GM12875 (cell line): Measurements from ENCODE around the gene PARP12.

Experiments
- H3K4me3 ChIP-seq: one replicate; pipeline ENCODE4 v1.5.1; 2011; ENCODE audit warnings: low read depth, low read length, control low read depth
- TF ChIP-seq, protein P1 (sequence below): IDR thresholded peaks from 2 replicates; pipeline ENCODE4 v1.5.1; 2011; ENCODE audit warnings: low read depth, mild to moderate bottlenecking, control low read depth, inconsistent platforms, low read length, moderate library complexity, borderline replicate concordance; ENCODE audit not compliant: insufficient read depth

PARP12 gene

DNA sequence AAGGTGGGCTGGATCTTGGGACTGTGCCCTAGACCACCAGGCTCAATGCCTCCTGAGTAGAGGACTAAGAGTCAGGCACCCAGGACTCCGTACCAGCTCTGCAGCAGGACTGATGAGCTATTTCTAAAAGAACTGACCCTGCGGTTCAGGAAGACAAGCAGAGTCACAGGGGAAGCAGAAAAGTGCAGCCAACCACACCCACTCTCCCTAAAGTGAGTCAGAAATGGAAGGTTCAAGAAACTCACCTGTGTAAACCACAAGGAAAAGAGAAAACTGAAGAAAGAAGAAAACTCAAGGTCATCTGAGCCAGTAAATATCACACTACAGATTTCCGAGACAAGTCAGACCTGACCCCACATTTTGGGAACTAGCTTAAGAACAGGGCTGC lies 2.5 kb downstream of the PARP12 start:
- TF ChIP-seq, protein P1, sequence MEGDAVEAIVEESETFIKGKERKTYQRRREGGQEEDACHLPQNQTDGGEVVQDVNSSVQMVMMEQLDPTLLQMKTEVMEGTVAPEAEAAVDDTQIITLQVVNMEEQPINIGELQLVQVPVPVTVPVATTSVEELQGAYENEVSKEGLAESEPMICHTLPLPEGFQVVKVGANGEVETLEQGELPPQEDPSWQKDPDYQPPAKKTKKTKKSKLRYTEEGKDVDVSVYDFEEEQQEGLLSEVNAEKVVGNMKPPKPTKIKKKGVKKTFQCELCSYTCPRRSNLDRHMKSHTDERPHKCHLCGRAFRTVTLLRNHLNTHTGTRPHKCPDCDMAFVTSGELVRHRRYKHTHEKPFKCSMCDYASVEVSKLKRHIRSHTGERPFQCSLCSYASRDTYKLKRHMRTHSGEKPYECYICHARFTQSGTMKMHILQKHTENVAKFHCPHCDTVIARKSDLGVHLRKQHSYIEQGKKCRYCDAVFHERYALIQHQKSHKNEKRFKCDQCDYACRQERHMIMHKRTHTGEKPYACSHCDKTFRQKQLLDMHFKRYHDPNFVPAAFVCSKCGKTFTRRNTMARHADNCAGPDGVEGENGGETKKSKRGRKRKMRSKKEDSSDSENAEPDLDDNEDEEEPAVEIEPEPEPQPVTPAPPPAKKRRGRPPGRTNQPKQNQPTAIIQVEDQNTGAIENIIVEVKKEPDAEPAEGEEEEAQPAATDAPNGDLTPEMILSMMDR, result no peak
- H3K4me3 ChIP-seq, result no peak overlapping the region

DNA sequence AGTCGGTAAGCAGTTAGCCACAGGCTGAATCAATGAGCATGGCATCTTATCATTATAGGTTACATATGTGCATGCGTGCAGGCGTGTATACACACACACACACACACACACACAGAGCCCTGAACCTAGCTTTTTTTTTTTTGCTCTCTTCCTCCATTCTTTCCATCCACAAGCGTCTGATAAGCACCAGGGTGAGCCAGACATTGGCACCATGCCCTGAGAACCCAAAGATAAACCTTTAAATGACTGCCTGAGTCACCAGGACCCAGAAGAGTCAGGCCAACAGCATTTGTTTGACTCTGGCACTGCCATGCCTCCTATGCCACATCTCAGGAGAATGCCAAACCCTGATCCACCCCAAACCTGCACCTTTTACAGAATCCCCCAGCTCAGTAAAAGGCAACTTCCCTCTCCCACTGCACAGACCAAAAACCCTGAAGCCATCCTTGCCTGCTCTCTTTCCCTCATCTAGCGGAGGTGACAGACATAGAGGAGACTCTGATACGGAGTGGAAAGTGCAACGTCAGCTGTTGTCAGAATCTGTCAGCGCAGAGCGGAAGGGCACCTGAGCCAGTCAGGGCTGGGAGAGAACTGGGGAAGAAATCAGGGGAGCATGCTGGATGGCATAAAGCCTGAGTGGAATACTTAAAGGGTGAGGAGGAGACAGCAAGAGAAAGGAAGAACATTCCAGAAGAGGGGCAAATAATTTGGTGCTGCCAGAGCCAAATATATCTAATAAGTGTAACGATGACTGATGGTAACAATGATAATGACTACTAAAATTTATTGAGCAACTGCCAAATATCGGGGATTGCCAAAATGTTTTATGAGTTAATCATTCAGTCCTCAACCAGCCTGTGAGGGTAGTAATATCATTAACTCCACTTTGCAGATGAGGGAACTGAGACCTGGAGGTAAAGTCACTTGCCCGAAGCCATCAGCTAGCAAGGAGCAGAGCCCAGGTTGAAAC lies 3.2 kb downstream of the PARP12 start:
- H3K4me3 ChIP-seq, result no peak overlapping the region
- TF ChIP-seq, protein P1, result no peak

DNA sequence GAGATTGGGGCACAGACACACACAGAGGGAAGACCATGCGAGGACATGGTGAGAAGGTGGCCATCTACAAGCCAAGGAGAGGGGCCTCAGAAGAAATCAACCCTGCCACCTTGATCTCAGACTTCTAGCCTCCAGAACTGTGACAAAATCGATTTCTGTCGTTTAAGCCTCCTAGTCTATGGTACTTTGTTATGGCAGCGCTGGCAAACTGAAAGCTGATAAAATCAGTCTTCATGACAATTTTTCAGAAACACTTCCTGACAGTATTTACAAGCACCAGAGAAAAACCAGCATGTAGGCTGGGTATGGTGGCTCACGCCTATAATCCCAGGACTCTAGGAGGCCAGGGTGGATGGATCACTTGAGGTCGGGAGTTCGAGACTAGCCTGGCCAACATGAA lies 4.2 kb downstream of the PARP12 start:
- TF ChIP-seq, protein P1, result no peak
- H3K4me3 ChIP-seq, result no peak overlapping the region

DNA sequence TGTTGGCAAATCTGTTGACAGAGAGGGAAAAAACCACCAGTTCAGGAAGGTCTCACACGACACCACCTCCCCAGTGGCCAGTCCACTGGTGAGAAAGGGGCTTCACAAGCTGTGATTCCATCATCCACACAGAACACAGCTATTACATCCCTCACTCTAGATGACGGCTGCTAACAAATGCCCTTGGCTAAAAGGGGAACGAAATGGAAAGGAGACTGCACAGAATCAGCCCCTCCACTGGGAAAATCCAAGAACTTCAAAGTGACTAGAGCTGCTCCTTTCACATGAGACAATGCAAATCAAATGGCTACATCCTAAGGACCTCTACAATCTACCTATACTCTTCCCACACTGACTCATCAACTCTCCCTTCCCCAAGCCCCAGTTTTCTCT lies 5.6 kb downstream of the PARP12 start:
- TF ChIP-seq, protein P1, result no peak

DNA sequence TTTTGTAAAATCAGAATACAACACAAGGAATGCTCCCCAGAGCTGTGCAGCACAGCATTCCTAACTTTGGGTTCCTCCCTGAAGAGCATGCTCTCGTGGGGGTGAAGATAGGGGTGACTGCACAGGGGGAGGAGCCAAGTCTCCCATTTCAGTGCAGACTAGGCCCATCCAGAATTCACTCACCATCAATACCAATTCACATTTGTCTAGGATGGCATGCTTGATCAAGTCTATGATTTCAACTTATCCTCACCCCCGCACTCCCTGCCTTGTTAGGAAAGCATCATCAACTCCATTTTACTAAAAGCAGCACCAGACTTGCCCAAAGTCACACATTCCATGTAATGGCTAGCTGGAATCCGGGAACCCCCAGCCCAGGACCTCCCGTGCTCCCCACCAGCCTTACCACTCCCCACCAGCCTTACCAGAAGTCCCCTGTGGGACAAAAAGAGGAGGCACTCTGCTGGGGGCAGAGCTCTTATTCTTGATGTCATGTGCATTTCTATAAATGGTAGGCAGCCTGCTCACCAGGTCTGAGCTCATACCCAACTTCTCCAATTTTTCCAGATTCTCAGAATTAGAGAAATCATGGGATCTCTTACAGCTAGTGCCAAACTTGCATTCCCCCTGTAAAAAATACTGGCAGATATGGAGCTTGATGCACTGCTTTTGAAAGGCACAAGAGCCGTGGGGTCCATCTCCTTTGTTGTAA lies 6.2 kb downstream of the PARP12 start:
- H3K4me3 ChIP-seq, result no peak overlapping the region
- TF ChIP-seq, protein P1, result no peak

More for the DNA sequence above, 5.6 kb downstream of the PARP12 start:
- H3K4me3 ChIP-seq, result no peak overlapping the region

DNA sequence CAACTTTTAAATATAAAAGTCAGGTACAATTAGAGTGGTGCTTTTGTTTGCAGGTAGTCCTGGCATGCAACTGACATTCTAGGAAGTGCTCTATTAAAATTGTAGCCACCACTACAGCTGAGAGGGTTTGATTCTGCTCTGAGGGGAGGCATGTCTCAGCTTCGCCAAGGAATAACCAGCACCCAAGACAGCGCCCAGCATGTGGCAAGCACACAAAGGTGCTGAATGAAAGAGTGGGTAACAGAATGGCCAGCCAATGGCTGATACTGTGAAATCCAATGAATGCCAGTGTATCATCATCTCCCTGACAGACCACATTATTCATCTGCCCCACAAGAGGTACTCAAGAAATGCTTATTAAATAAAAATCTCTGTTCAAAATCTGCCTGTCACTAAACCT lies 6.9 kb downstream of the PARP12 start:
- TF ChIP-seq, protein P1, result no peak
- no peak overlapping the region for H3K4me3 ChIP-seq

DNA sequence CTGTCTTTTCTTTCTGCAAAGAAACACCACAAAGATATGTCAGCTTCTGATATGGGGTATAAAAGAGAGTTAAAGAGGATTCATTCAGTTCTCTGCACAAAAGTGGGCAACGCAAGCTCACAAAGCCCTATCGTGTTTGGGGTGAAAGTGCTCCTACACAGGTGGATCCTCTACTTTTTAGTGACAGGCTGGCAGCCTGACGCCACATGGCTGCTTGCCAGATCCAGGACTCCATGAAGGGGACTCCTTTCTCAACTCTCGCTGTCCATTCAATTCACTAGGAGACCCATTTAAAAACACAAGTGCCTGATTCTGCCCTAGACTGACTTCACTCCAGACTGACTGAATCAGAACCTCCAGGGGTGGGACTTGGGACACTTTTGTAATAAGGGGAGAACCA lies 8.0 kb downstream of the PARP12 start:
- TF ChIP-seq, protein P1, result no peak
- no peak overlapping the region for H3K4me3 ChIP-seq
